Heart left ventricle (tissue), 16 donors: Measurements from ENCODE around the gene NRDC. TPM values are rescaled to one million over a fixed set of nuclear protein-coding genes. Genes with fewer than 3 reads are reported as not detected.
A peak's percentile ranks its signal among the peaks of the same experiment; 100 is the strongest.

Source experiments
- ATAC-seq, 4 donors: fragments of 200-7000 bp; cut with Tn5 transposase; one replicate each; pipeline ENCODE4 v1.9.1; 2020 to 2022; ENCODE audit warnings: moderate library complexity in 4 of 4, mild to moderate bottlenecking in 3 of 4, moderate number of reproducible peaks in 1 of 4
- DNase-seq, 5 donors: peaks; one replicate each; pipeline ENCODE4 v3.0.0-alpha.2; 2020
- H3K27ac ChIP-seq, 12 donors: fragments of 200-600 bp; sonication (generic) in 4 of 12; one replicate each; pipeline versions ENCODE4 v1.5.0 to v1.8.0; 2016 to 2022; ENCODE audit warnings: mild to moderate bottlenecking in 2 of 12
- H3K27me3 ChIP-seq, 9 donors: fragments of 200-600 bp; sonication (generic) in 2 of 9; one replicate each; pipeline versions ENCODE4 v1.5.1 to v1.8.0; 2016 to 2022; ENCODE audit warnings: mild to moderate bottlenecking in 3 of 9
- H3K36me3 ChIP-seq, 9 donors: fragments of 200-600 bp; sonication (generic) in 2 of 9; one replicate each; pipeline versions ENCODE4 v1.5.0 to v1.8.0; 2018 to 2022; ENCODE audit warnings: mild to moderate bottlenecking in 2 of 9
- H3K4me1 ChIP-seq, 12 donors: fragments of 200-600 bp; sonication (generic) in 4 of 12; one replicate each; pipeline versions ENCODE4 v1.5.0 to v1.8.0; 2016 to 2022; ENCODE audit warnings: mild to moderate bottlenecking in 3 of 12
- H3K4me3 ChIP-seq, 12 donors: fragments of 200-600 bp; sonication (generic) in 4 of 12; one replicate each; pipeline versions ENCODE4 v1.5.0 to v1.8.0; 2017 to 2022; ENCODE audit warnings: mild to moderate bottlenecking in 9 of 12, moderate library complexity in 4 of 12
- H3K9me3 ChIP-seq, 12 donors: fragments of 200-600 bp; sonication (generic) in 4 of 12; one replicate each; pipeline versions ENCODE4 v1.5.0 to v1.8.0; 2016 to 2022; ENCODE audit warnings: mild to moderate bottlenecking in 1 of 12
- CTCF ChIP-seq, 12 donors: fragments of 200-600 bp; sonication (generic) in 4 of 12; IDR thresholded peaks; one replicate each; pipeline versions ENCODE4 v1.5.0 to v1.8.0; 2018 to 2022; ENCODE audit warnings: antibody characterized with exemption in 12 of 12, mild to moderate bottlenecking in 5 of 12
- POLR2A ChIP-seq, 2 donors: fragments of 450-650 bp; IDR thresholded peaks; one replicate each; pipeline ENCODE4 v1.6.1; 2017; ENCODE audit warnings: antibody characterized with exemption in 2 of 2, mild to moderate bottlenecking in 2 of 2, moderate library complexity in 2 of 2
- WGBS, 4 donors: extraction: QIAGEN DNeasy Blood & Tissue Kit in 2 of 4; methylation state at CpG; one replicate each; pipeline versions ENCODE4 v1.1.5 to v1.1.7; 2013 to 2018; 5-methylcytosine and 5-hydroxymethylcytosine counted together
- intact Hi-C, 10 donors: fragments of 100-400 bp; cut with DNase I; formaldehyde crosslinking; loops; one replicate each; pipeline versions ENCODE4 v1.11.1 to v1.14.2; 2022
- polyA plus RNA-seq, 2 donors: library from polyadenylated mRNA; stranded (reverse); fragments of 200-250 nt; gene quantifications; one replicate each; pipeline ENCODE4 v1.2.3, GENCODE V29; 2013
- total RNA-seq, 9 donors: library from RNA; depleted of rRNA in 2 of 9; stranded (reverse); fragments of >200 nt in 2 of 9; fragmentation: NEBNext Ultra II Directional in 3 of 9; extraction: Animal tissue kit (Norgen Biotek cat#: 25700) in 3 of 9; gene quantifications; one replicate each; pipeline versions ENCODE4 v1.1.0 to v1.2.4, GENCODE V29; 2016 to 2023
- donor health status: ischemic (EF 13 %, LVEDD 7.1; RV severe dilation, severe dysfunction).
- donor health status: healthy with polysubstance abuse.
- donor health status: DM: no; HTN: yes; CAD: no.
- donor health status: DM: no; HTN: no; CAD: no.
- donor health status: ischemic (EF 25% LVEDD 6.9; RV normal size, moderate dysfunction).
- donor health status: ischemic (EF 25% LVEDD 5.7; RV mildly dilated, moderate dysfunction).
- donor health status: healthy.
- donor health status: DM: yes; HTN: yes; CAD: no.
- donor health status: ischemic (EF 35%, LVEDD 5.7; RV mildly dilated, moderate dysfunction).
- donor health status: nonischemic (EF 11% LVEDD 7.7; RV severe dilation, severe dysfunction).
- donor health status: DM: yes; HTN: yes; CAD: no.
- donor health status: PGD.
- donor health status: ischemic (EF 29% LVEDD 5.4; RV normal size, mild dysfunction).
- donor health status: nonischemic (EF 23%, LVEDD 6.1; RV moderate dilation, normal function).

The NRDC gene
- total and polyA plus RNA-seq, 11 donors = 89.4 to 152 (median 124) TPM

GRCh38 chr1:51926171-51926812 is 47.8 kb upstream of the NRDC start:
- 59 to 69% (median 65%) methylated on average over 5 of the region's 5 CpGs for WGBS, 4 donors
- Histone ChIP-seq H3K9me3 (no peaks in the 10 kb centered on the region), H3K27me3 (peaks cover 0 to 27% (median 3%) of the 10 kb centered on the region in 9 donors), H3K36me3 (no peaks in the 10 kb centered on the region), H3K27ac (no peak overlapping the region), H3K4me1 (no peaks in the 10 kb centered on the region), H3K4me3 (no peak overlapping the region)
- intact Hi-C loops = no loop called here
- ATAC-seq (no peak), DNase-seq (no peak)
- no peak for TF ChIP-seq POLR2A (IDR thresholded peaks at IDR 0.05)
- peak in 2 of 12 donors; percentile 9 to 10 for TF ChIP-seq CTCF (IDR thresholded peaks at IDR 0.05)

DNA sequence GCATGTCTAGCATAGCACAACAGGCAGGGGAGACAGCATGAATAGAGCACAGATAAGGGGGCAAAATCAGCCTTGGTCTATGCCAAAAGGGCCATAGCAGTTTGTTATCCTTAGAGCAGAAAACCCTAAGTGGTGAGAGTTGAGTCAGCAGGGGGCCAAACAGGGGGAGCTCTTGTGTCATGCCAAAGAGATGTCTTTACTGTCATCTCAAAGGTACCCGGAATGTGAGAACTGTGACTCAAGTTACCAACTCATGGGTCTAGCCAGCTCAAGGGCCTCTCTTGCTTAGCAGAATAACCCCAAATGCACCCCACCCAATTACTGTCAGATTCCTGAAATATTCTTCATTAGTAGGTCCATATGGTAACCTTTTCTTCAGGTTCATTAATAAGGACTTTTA is 45.9 kb upstream of the NRDC start:
- H3K27ac ChIP-seq = no peak overlapping the region
- DNase-seq (no peak), ATAC-seq (no peak)
- H3K4me1 ChIP-seq = no peaks in the 10 kb centered on the region
- TF ChIP-seq CTCF (IDR thresholded peaks at IDR 0.05) = no peak
- no peak for TF ChIP-seq POLR2A (IDR thresholded peaks at IDR 0.05)
- no peaks in the 10 kb centered on the region for H3K36me3 ChIP-seq
- H3K9me3 ChIP-seq = no peaks in the 10 kb centered on the region
- no peak overlapping the region for H3K4me3 ChIP-seq
- H3K27me3 ChIP-seq = peaks cover 0 to 30% (median 3%) of the 10 kb centered on the region in 9 donors
- intact Hi-C loops = no loop called here
- WGBS, 4 donors = 54 to 67% (median 60%) methylated on average over 1 of the region's 1 CpG

DNA sequence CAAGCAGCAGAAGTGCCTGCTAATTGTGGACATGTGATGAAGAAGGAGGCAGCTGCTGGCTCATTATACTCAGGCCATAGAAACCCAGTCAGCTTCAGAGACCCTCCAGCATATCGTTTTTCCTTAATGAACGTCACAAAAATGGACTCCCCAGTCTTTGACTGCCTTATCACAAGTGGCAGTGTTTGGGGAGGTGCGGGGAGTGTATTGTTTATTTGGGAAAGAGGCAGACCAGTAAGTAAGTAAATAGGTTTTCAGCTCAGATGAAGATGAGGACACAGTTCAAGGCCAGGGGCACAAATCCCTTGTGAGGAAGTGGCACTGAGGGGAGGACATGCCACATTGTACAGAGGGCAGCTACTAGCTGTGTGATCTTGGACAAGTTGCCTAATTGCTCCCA is 43.5 kb upstream of the NRDC start:
- TF ChIP-seq CTCF (IDR thresholded peaks at IDR 0.05) (no peak), POLR2A (IDR thresholded peaks at IDR 0.05) (no peak)
- no peaks in the 10 kb centered on the region for H3K4me1 ChIP-seq
- no peak overlapping the region for H3K27ac ChIP-seq
- no peaks in the 10 kb centered on the region for H3K9me3 ChIP-seq
- DNase-seq (no peak), ATAC-seq (no peak)
- peaks cover 0 to 34% (median 5%) of the 10 kb centered on the region in 9 donors for H3K27me3 ChIP-seq
- intact Hi-C loops = no loop called here
- WGBS, 4 donors = 54 to 72% (median 71%) methylated on average over 3 of the region's 3 CpGs
- no peaks in the 10 kb centered on the region for H3K36me3 ChIP-seq
- H3K4me3 ChIP-seq = no peak overlapping the region

DNA sequence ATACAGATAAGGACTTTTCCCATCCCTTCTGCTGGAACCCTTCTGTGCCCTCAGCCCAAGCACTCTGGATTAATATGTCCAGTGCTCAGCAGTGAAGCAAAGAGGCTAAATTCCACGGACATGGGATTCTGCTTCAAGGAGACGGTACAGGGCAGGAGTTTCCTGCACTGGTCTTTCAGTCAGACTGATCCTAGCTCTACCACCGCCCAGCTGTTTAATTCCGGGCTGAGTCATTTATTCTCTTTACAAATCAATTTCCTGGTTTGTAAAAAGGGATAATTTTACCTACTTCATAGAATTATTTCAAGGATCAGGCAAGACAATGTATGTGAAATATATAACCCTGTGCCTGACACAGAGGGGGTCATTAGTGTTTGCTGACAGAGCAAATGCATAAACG is 41.6 kb upstream of the NRDC start:
- H3K4me3 ChIP-seq = no peak overlapping the region
- no peaks in the 10 kb centered on the region for H3K4me1 ChIP-seq
- no peak for TF ChIP-seq POLR2A (IDR thresholded peaks at IDR 0.05)
- TF ChIP-seq CTCF (IDR thresholded peaks at IDR 0.05) = no peak
- no peaks in the 10 kb centered on the region for H3K9me3 ChIP-seq
- no peaks in the 10 kb centered on the region for H3K36me3 ChIP-seq
- DNase-seq (no peak), ATAC-seq (no peak)
- H3K27me3 ChIP-seq = peaks cover 0 to 41% (median 7%) of the 10 kb centered on the region in 9 donors
- H3K27ac ChIP-seq = no peak overlapping the region
- 62 to 75% (median 68%) methylated on average over 5 of the region's 5 CpGs for WGBS, 4 donors
- intact Hi-C loops = no loop called here
